Coronary artery (tissue), 2 donors: Measurements from ENCODE around the gene MIA3.
"Not testable (repeated sequence)": the region's sequence is repeated elsewhere in the genome, so short reads cannot be mapped to it uniquely, and the experiment has no call there.

ENCODE experiments used
- DNase-seq: peaks from one replicate; pipeline ENCODE4 v3.0.0-alpha.2; 2017; ENCODE audit warnings: low spot score
- H3K27ac ChIP-seq, 2 donors: fragments of 200-600 bp; sonication (generic); one replicate each; pipeline ENCODE4 v1.5.1; 2016 to 2019
- H3K4me3 ChIP-seq: fragments of 200-600 bp; sonication (generic); 2 replicates; pipeline ENCODE4 v1.5.1; 2016; ENCODE audit warnings: mild to moderate bottlenecking, moderate library complexity
- CTCF ChIP-seq: fragments of 200-600 bp; sonication (generic); IDR thresholded peaks from one replicate; pipeline ENCODE4 v1.5.1; 2019; ENCODE audit warnings: antibody characterized with exemption

MIA3 gene

GRCh38 chr1:222657899-222658298, 40.0 kb downstream of the MIA3 start:
- Histone ChIP-seq H3K27ac (no peak overlapping the region), H3K4me3 (no peak overlapping the region)
- no peak for DNase-seq
- TF ChIP-seq CTCF: no peak

GRCh38 chr1:222663431-222663934, 45.6 kb downstream of the MIA3 start:
- no peak for DNase-seq
- no peak overlapping the region for H3K4me3 ChIP-seq
- H3K27ac ChIP-seq: no peak overlapping the region
- no peak for TF ChIP-seq CTCF

GRCh38 chr1:222665964-222666363, 48.1 kb downstream of the MIA3 start:
- DNase-seq: no peak
- Histone ChIP-seq H3K4me3 (no peak overlapping the region), H3K27ac (no peak overlapping the region)
- TF ChIP-seq CTCF: no peak

- DNase-seq, H3K27ac ChIP-seq, H3K4me3 ChIP-seq: not testable (repeated sequence)
Measured at GRCh38 chr1:222668184-222668583, 50.3 kb downstream of the MIA3 start.

- not testable (repeated sequence) for H3K27ac ChIP-seq, DNase-seq, H3K4me3 ChIP-seq
Measured at GRCh38 chr1:222669107-222669506, 51.2 kb downstream of the MIA3 start.

- no peak overlapping the region for H3K4me3 ChIP-seq
- H3K27ac ChIP-seq: no peak overlapping the region
- TF ChIP-seq CTCF: no peak
- DNase-seq: no peak
Measured at GRCh38 chr1:222670110-222670509, 52.2 kb downstream of the MIA3 start.

- no peak for DNase-seq
- Histone ChIP-seq H3K4me3 (no peak overlapping the region), H3K27ac (no peak overlapping the region)
- TF ChIP-seq CTCF: no peak
Measured at GRCh38 chr1:222680080-222680479, 62.2 kb downstream of the MIA3 start.

GRCh38 chr1:222691016-222691415, 73.1 kb downstream of the MIA3 start:
- no peak for TF ChIP-seq CTCF
- Histone ChIP-seq H3K27ac (no peak overlapping the region), H3K4me3 (no peak overlapping the region)
- DNase-seq: no peak
